ENCODE data around the gene IRF7.

GRCh38 chr11:598005-598680 lies 17.6 kb downstream of the IRF7 start:
- TF ChIP-seq POLR2AphosphoS5 (IDR thresholded peaks at IDR 0.05; ENCODE audit: borderline replicate concordance, low read depth, low read length) (no peak), FOXP2 (optimal IDR thresholded peaks at IDR 0.05; ENCODE audit: control extremely low read depth, extremely low read length, insufficient read depth) (no peak)
